ENCODE measurements around the gene TP73.

- TF ChIP-seq GATA2 (IDR thresholded peaks at IDR 0.05; ENCODE audit: low read depth, low read length), result no peak
- no peak for TF ChIP-seq GATA3 (IDR thresholded peaks at IDR 0.05; ENCODE audit: low read depth, low read length)
These were observed 1.0 kb upstream of the TP73 start for GRCh38 chr1:3651026-3651929.

Data from SH-SY5Y (cell line).